NCI-H510A (cell line): Measurements from ENCODE around the gene SLC1A4.
"Not testable (repeated sequence)": the region's sequence is repeated elsewhere in the genome, so short reads cannot be mapped to it uniquely, and the experiment has no call there.

ENCODE experiments used
- DNase-seq: peaks from one replicate; lab custom pipeline; 2025; lab: John Stamatoyannopoulos, UW

The SLC1A4 gene

DNA sequence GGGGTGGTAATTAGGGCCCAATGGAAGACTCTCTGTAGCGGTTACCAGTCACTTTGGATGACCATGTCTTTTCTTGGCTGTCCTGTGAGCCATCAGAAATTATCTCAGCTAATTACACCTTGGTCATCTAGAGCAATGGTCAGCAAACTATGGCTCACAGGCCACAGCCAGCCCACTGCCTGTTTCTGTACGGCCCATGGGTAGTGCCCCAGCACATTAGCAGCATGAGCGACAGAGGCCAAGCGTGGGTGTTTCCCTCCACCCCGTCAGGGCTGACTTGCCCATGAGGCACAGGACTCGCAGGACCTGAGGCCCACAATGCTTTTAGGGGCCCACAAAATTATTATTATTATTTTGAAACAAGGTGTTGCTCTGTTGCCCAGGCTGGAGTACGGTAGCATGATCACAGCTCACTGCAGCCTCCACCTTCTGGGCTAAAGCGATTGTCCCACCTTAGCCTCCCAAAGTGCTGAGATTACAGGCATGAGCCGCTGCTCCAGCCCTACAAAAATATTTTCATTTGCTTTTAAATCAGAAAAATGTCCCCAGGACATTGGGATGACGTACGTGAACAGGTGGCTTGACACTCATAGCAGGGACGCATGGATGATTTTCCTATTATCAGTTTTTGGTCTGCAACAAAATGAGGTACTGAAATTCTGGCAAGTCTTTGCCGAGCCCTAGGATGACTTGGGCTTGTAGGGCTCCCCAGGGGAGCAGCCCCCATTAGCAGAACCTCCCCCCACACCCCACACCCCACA, 37.7 kb downstream of the SLC1A4 start:
- no peak for DNase-seq

DNA sequence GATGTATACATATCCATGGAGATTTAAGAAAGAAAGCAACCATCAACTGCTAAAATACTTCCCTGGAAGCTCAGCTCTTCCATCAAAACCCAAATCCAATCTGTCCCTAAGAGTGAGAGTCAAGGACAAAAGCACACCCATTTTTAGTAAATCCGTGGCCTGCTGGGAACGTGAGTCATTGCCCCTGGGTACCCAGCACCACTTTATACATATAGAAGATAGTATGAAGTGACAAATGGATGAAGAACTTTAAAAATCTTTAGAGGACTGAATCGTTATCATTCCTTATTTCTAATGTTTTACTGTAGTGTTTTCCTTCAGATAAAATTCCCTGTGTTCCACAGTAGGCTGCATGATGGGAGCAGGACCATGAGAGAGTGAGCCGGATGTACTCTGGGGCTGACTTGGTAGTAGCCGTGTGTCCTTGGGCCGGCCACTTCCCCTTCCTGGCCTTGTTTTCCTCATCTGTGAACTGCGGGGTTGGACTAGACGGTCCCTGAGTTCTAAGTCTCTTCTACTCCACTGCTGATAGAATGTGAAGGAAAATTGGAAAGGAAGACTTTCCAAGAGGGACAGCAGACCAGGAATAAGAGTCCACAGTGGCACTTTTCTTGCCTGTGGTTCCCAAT, 38.5 kb downstream of the SLC1A4 start:
- DNase-seq, result no peak

DNA sequence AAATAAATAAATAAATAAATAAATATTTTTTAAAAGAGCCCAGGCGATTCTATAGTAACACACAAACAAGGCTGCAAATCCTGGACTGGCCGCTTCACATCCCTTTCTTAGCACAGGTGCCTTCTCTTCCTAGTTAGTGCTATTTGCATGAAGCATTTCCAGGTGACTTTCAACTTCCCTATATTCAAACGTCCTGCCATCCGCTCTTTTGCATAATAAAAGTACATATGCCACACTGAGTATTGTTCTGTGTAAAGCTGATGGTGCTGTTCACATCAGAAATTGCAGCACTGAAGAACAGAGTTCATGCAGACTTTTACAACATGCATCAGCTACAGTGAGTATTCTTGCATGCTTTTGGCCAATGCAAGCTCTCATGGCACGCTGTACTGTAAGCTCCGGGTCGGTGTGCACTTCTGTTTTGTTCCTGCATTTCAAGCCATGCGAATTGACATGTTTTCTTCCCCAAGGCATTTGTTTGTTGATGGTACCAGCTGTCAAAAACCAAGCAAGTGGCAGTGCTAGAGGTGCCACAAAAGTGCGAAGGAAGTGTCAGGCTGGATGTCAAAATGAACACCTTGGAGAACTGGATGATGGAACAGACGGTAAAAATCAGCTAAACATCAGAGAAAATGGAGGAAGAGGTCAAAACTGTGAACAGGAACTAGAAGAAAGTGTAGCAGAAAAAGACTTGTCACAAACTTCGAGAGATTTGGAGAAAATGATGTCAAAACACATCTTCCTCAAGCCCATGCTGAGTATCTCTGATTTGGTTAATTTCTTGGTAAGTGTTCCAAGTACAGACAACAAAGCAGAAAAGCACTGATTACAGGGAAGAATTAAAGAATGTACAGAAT, 41.5 kb downstream of the SLC1A4 start:
- DNase-seq, result no peak

DNA sequence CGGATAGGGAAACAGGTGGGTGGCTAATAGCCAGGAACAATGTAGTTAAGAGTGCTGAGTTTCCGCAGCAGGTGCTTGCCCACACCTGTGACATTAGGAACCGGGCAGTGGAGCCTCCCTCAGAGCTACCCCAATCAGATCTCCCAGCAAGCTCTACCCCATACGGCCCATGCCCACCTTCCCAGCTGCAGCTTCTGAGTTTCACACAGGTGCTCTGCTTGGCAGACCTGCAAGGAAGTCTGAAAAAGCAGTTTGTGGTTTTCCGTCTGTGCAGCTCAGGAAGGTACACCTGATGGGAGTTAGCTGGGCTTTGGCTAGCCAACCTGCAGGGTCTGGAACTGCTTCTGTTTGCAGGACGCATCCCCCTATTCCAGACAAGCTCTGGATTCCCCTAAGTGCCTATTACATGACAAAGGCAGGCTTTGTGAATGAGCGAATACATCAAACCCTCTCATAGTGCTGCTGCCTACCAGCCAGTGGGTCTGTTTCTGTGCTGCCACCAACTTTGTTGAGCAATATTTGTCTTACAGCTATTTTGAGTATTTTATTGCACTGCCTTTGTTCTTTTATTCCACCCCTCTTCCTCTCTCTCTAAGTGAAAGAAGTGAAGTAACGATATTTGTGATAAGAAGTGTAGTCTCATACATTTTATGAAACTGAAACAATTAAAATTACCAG, 42.3 kb downstream of the SLC1A4 start:
- DNase-seq, result peak; percentile 30

DNA sequence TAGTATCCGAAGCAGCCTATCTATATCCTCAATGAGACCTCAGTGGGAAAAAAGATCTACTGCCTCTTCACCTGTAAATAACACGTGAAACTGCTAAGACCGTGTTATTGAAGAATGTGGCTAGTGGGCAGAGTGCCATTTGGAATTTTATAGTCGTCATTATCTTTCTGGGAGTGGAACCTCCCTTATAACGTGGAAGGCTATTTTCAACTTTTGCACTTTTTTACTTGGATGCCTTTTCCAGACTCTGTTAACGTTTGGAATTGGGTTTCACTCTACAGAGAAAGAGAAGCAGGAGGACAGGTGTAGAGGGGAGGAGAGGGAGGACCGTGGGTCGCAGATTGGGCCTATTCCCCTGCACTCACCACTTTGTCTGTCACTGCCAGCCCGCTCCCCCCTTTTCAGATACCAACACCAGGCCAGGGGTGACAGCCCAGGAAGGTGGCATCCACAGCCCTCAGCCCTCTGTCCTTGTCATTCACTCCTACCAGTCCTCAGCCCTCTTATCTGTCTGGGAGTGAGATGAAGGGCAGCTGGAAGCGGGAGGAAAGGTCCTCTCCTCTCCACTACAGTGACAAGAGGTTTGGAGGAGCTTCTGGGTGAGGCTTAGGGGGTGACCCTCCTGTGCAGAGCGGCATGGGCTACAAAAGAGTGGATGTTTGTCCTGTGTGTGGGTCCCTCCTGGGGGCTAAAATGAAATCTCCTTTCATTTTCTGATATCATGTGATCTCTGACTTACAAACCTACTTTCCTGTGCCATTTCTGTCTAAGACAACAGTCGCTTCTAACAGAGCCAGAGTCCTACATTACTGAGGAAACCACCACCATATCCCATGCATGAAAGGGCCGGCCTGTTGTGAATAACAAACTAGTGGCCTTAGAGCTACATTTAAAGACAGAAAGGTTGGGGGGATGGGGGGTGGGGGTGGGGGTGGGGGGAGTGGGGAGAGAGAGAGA, 43.1 kb downstream of the SLC1A4 start:
- peak; percentile 7 for DNase-seq

DNA sequence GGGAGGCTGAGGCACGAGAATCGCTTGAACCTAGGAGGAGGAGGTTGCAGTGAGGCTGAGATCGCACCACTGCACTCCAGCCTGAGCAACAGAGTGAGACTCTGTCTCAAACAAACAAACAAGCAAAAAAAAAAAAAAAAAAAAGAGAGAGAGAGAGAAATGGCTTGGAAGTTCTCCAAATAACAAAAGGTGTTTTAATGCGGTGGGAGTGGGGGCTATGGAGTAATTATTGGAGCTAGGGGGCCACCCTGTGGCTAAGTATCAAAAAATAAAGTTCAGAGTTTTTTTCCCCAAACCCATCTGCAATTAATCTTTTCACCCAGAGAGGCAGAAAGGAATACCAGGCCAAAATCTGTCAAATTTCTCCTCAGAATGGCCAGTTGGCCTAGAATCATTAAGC, 44.0 kb downstream of the SLC1A4 start:
- DNase-seq, result no peak

DNA sequence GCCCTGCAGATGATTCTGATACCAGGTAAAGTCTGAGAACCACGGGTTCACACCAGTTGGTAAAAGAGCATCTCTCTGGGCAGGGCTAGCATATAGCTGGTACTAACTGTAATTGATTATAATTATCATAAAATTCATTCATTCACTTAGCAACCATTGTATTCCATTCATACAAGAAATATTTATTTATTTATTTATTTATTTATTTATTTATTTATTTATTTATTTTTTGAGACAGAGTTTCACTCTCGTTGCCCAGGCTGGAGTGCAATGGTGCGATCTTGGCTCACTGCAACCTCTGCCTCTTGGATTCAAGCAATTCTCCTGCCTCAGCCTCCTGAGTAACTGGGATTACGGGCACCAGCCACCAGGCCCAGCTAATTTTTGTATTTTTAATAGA, 44.5 kb downstream of the SLC1A4 start:
- not testable (repeated sequence) for DNase-seq

DNA sequence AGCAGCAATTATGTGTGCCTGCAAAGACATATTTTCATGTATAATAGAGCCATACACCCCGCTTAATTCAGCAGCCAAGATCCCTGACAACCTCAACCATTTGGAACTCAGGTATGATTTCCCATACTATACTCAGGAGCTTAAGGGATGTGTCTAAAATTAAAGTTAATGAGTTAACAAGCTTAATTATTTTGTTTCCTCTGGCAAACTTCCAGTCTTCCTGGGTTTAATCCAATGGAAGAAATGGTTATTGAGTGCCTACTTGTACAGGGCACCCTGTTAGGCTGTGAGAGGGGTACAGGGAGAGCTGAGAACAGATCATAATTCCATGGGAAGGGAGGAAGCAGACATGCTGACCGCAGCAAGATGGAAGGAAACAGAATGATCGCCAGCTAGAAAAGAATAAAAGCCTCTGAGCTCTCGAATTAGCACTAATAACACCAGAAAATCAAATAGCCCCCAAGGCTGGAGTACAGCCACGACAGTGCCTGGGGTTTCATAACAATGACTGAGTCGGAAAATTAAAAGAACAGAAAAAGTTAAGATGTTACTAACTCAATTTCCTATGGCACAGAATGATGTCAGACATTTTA, 46.2 kb downstream of the SLC1A4 start:
- DNase-seq, result no peak

DNA sequence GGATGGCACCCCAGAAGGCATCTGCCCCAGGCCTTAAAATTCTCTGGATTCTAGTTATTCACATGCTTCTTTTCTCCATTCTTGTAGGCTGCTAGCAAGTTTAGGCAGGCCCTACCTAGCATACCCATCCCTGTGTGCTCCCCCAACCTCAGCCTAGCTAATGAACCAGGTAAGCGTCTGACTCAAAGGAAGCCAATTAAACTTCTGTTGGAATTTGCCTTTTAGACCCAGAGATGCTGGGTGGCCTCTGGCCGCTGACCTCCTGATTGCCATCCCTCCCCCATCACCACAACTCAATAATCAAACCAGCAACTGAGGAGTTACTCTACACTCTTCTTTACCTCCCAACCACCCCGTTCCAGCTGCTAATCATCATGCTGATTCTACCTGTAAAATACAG, 48.0 kb downstream of the SLC1A4 start:
- DNase-seq, result no peak

DNA sequence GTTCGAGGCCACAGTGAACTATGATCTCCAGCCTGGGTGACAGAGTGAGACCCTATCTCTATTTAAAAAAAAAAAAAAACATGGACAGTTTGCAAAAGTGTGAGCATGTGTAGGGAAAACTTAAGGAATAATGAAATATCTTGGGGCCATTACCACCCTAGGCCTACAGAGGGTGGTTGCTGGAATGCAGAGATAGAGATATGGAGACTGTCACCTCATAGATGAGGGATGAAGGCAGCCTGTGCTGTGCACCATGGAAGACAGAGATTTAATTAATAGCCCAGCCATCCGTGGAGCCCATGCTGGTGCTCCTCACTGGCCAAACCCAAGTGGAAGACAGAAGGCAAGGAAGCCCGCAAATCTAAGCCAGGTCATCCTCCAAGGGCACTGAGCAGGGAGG, 50.4 kb downstream of the SLC1A4 start:
- DNase-seq, result no peak

DNA sequence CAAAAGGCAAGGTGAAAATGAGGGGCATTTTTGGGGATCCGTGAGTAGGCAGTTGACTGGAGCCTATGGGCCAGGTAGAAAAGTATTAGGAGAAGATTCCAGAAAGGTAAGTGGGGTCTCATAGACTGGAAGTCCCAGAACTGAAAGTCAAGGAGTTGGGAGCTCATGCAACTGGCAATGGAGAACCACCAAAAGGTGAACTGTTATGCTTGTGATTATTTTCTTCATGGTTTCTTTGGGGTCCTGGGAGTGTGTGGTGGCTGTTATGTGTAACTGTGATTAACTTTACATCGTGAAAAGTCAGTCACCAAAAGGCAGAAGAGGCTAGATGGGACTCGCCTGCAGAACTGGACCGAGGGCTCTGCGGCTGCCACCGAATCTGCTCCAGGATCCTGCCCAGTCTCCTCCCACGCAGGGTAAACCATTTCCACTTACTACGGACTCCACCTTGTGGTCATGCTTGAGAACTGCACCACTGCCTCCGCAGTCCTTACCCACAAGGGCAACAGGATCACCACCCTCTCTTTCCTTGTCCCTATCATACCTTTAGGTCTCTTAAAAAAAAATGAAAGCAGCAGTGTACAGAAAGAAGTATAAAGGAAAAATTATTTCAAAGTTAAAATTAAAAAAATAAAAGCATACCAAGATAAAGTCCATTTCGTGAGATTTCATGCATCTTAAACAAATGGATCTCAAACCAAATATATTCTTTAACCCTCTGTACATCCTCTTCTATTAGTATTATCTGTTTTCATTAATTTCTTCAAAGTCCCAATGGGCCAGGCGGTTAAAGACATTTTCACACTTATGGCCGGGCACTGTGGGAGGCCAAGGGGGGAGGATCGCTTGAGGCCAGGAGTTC, 51.4 kb downstream of the SLC1A4 start:
- peak; percentile 18 for DNase-seq

DNA sequence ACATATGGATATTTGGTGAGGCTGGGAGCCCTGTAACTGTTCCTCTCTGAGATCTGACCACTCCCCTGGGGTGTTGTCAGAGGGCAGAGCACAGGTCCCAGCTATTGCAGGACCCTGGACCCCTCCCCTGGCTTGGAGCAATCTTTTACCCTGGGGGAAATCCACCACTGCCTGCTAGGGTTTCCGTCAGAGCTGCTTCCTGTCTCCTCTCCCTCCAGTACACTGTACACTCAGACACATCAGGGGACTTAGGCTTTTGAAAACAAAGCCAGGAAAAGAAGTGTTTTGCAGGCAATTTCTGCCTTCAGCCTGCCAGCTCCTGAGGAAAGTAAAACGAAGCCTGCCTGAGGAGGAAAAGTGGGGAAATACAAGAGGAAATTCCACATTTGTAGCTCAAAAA, 53.8 kb downstream of the SLC1A4 start:
- DNase-seq, result no peak

DNA sequence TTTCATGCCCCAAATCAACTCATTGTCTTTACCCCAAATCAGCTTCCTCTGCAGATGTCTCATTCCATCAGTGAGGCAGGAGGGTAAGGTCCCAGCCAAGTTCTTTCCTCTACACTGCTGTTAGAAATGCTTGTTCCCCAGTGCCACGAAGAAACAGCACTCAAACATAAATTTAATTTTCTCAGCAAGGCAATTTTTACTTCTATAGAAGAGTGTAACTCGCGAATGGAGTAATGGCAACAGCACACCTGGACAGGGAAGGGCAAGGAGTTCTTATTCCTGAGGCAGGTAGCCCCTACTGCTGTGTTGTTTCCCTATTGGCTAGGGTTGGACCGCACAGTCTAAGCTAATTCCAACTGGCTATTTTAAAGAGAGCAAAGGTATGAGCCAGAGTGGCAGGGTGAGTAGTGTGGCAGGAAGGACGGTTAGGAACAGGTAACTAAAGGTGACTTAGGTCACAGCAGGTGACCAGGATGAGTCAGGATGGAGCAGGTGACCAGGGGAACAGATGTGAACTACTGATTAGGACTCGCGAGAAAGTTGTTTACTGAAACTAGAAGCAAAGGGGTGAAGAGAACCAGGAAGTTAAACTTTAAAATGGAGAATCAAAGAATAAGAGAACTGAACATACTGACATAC, 55.0 kb downstream of the SLC1A4 start:
- no peak for DNase-seq

DNA sequence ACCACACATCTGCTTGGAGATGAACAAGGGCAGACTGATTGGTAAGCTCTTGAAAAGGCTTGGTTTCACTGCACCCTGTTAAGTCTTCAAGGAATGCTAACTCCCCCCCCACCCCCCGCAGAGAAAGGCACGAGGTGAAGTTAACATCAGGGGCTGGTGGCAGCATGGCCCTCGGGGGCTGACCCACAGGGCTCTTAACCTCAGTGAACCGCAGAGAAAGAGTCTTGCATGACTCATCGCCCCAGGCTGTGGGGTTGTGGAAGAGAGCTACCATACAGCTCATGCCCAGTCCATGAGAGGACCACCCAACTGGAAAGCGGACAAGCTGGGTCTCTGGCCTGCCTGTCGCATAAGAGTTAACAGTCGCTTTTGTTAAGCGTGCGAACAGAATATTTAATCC, 56.5 kb downstream of the SLC1A4 start:
- DNase-seq, result no peak

DNA sequence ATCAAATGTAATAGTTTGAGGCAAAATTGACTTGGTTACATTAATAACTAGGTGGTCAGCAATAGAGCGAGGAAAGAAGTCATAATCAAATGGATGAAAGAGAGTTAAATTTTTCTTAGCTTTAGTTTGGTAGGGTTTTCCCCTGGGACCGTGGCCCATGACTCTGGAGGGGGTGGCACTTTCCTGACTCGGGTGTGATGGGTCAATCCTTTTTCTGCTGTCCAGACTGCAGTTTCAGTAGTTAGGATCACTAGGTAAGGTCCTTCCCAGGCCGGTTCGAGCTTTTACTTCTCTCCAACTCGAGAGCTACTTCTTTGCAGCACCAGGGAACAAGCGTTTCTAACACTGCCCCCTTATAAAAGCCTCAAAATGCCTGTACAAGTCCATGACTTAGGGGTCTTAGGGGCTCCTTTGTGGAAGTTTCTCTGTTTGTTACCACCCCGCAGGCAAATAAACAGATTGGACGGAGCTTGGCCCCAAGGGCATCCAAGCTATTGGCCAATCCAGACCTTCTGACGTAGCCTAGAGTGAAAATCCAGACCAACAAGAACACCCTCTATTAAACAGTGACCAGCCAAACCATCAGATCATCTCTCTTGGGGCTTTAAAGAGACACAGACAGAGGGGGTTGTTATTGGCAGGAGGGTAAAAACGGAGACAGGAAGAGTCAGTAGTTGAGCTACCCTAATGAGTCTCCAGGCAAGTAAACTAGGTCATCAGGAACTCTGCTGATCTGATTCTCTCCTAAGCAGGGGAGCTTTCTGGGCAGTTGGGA, 57.6 kb downstream of the SLC1A4 start:
- no peak for DNase-seq

DNA sequence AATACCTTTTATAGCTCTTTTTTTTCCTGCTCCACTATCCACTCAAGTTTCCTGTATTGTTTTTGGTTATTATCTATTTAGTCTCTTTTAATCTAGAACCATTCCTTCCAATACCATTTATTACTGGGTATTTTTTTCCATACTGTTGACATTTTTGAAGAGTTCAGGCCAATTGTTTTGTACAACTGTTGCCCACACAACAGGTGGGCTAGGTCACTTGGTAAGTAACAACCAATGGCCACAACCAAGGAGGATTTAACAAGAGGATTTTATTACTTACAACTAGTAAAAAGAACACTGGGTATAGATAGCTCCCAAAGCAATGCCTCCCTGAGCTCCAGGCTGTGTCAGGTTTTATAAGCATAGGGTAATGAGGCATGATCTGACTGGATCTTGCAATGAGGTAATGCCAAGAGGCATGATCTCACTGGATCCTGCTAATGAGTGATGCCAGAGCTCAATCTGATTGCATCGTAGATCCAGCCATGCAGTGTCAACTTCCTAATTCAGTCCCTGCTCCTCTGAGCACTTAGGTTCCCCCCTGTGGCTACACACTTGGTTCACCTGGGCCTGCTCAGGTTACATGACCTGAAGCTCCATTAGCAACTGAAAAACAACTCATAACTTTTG, 59.9 kb downstream of the SLC1A4 start:
- DNase-seq, result peak; percentile 68

DNA sequence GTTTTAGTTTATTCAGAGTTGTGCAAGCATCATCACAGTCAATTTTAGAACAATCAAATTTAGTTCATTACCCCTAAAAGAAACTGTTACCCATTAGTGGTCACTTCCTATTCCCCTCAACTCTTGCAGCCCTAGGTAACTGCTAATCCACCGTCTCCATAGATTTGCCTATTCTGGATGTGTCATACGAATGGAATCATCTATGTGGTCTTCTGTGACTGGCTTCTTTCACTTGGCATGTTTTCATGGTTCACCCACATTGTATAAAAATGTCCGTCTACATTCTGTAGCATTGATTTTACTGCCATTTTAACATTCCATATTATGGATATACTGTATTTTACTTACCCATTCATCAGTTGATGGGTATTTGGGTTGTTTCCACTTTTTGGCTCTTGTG, 61.7 kb downstream of the SLC1A4 start:
- no peak for DNase-seq

DNA sequence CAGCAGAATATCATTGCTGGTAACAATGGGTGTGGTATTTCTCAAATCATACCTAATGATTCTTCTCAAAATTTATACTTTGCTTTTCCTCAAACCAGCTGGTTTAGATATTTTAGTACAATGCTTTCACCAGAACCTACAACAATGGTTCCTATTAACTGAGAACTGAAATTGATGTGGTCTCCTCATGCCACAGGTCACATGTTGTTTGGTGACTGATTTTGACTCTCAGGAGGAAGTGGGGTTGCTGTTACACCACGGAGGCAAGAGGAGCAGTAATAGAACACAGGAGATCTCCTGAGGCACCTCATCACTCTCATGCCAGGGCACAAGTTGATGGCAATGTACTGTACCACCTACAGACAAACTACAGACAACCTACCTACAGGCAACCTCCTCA, 64.0 kb downstream of the SLC1A4 start:
- no peak for DNase-seq
